ENCODE results near the gene KIAA0513. TPM values are rescaled to one million over a fixed set of nuclear protein-coding genes. Genes with fewer than 3 reads are reported as not detected.

The KIAA0513 gene
- total and polyA plus RNA-seq, 2 of the 13 experiments (the other 11 are each of a cell fraction or from before 2014, with no cell fraction given): 1.8 TPM

GRCh38 chr16:85136702-85137322, 109.2 kb downstream of the KIAA0513 start (continued):
- TF ChIP-seq PRDM10 (CRISPR knock-in tag; IDR thresholded peaks at IDR 0.05; ENCODE audit: low read depth) (peak; percentile 19), AGO2 (optimal IDR thresholded peaks at IDR 0.05; ENCODE audit: low read depth, low read length) (peak; percentile 52), DNMT1 (CRISPR knock-in tag; IDR thresholded peaks at IDR 0.05) (peak; percentile 73; the same call in 1 of the 2 replicates), ZC3H13 (CRISPR knock-in tag; IDR thresholded peaks at IDR 0.05) (no peak), HNRNPK (IDR thresholded peaks at IDR 0.05; ENCODE audit: low read depth, low read length, poor library complexity, severe bottlenecking) (no peak), ZZZ3 (CRISPR knock-in tag; IDR thresholded peaks at IDR 0.05; ENCODE audit: borderline replicate concordance) (no peak), ZNF619 (CRISPR knock-in tag; IDR thresholded peaks at IDR 0.05) (no peak), ZNF75D (CRISPR knock-in tag; IDR thresholded peaks at IDR 0.05; ENCODE audit: borderline replicate concordance) (no peak), ZBTB34 (CRISPR knock-in tag; IDR thresholded peaks at IDR 0.05) (0 out of 2 replicates have a peak, but pooled peaks have one; percentile 62), ZSCAN9 (CRISPR knock-in tag; IDR thresholded peaks at IDR 0.05; ENCODE audit: borderline replicate concordance) (0 out of 2 replicates have a peak, but pooled peaks have one; percentile 45), PAXIP1 (CRISPR knock-in tag; conservative IDR thresholded peaks at IDR 0.05) (peak; percentile 66), ATF1 (CRISPR knock-in tag; IDR thresholded peaks at IDR 0.05) (no peak), SALL1 (CRISPR knock-in tag; IDR thresholded peaks at IDR 0.05) (peak; percentile 94), ZNF335 (CRISPR knock-in tag; IDR thresholded peaks at IDR 0.05) (no peak; the same call in 1 of the 2 replicates), TMF1 (CRISPR knock-in tag; IDR thresholded peaks at IDR 0.05; ENCODE audit: low read depth) (peak; percentile 98), ZNF143 (CRISPR knock-in tag; IDR thresholded peaks at IDR 0.05) (peak; percentile 30), KMT2B (CRISPR knock-in tag; IDR thresholded peaks at IDR 0.05) (peak; percentile 79), ZBTB26 (CRISPR knock-in tag; IDR thresholded peaks at IDR 0.05; ENCODE audit: borderline replicate concordance) (peak; percentile 63; the same call in 1 of the 2 replicates), ETV5 (CRISPR knock-in tag; IDR thresholded peaks at IDR 0.05; ENCODE audit: borderline replicate concordance) (peak; percentile 54)

All from HepG2 (cell line).